Panc1 (cell line): Measurements from ENCODE around the gene MAD1L1.

Experiments
- POLR2AphosphoS5 ChIP-seq: IDR thresholded peaks from 2 replicates; pipeline ENCODE4 v1.6.1; 2012; ENCODE audit warnings: mild to moderate bottlenecking, low read depth, low read length, moderate library complexity
- SIN3A ChIP-seq: IDR thresholded peaks from 2 replicates; pipeline ENCODE4 v1.6.1; 2012; ENCODE audit warnings: low read depth, mild to moderate bottlenecking, low read length, moderate library complexity, borderline replicate concordance; ENCODE audit not compliant: insufficient read depth
- TCF7L2 ChIP-seq: IDR thresholded peaks from 2 replicates; pipeline ENCODE4 v1.6.1; 2011; ENCODE audit warnings: mild to moderate bottlenecking, low read depth, low read length, inconsistent platforms
- TF ChIP-seq, protein P1 (sequence below): fragments of 450-650 bp; IDR thresholded peaks from 2 replicates; pipeline ENCODE4 v1.5.1; 2017; ENCODE audit warnings: mild to moderate bottlenecking
- TF ChIP-seq, protein P2 (sequence below), 2 experiments: IDR thresholded peaks; 2 replicates each; pipeline ENCODE4 v1.6.1; 2011 to 2012; ENCODE audit warnings: low read depth in 2 of 2, control low read depth in 1 of 2, low read length in 1 of 2, mild to moderate bottlenecking in 1 of 2, moderate library complexity in 1 of 2; ENCODE audit not compliant: insufficient read depth in 1 of 2

DNA sequence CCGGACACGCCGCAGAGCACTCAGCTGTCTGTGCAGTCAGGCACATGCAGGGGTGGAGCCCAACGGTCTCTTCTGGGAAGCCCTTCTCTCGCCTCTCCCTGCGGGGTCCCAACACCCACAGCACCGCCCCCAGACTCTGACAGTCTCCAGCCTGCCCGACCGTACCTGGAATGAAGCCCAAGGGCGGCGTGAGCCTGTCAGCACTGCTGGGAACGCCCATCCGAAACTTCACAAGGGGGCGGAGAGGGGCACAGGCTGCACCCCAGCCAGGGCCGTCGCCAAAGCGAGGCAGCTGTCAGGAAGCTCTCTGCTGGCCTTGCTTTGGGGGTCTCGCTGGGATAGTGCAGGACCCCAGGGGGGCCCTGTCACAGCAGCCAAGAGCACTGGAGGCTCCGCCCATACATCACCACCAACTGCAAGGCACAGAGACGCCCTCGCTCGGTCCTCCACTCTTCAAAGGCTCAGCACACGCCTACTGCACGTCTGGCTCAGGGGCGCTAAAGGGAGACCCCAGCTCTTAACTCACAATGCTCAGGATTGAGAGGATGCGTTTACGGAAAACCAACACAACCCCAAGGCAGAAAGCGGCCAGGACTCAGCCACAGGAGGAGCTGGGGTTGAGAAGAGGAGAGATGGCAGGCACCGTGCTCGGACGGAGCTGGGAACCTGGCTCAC, 30.9 kb downstream of the MAD1L1 start:
- TF ChIP-seq, protein P1, sequence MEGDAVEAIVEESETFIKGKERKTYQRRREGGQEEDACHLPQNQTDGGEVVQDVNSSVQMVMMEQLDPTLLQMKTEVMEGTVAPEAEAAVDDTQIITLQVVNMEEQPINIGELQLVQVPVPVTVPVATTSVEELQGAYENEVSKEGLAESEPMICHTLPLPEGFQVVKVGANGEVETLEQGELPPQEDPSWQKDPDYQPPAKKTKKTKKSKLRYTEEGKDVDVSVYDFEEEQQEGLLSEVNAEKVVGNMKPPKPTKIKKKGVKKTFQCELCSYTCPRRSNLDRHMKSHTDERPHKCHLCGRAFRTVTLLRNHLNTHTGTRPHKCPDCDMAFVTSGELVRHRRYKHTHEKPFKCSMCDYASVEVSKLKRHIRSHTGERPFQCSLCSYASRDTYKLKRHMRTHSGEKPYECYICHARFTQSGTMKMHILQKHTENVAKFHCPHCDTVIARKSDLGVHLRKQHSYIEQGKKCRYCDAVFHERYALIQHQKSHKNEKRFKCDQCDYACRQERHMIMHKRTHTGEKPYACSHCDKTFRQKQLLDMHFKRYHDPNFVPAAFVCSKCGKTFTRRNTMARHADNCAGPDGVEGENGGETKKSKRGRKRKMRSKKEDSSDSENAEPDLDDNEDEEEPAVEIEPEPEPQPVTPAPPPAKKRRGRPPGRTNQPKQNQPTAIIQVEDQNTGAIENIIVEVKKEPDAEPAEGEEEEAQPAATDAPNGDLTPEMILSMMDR = no peak
- TF ChIP-seq POLR2AphosphoS5 (no peak), SIN3A (no peak), TCF7L2 (no peak)
- TF ChIP-seq, protein P2, sequence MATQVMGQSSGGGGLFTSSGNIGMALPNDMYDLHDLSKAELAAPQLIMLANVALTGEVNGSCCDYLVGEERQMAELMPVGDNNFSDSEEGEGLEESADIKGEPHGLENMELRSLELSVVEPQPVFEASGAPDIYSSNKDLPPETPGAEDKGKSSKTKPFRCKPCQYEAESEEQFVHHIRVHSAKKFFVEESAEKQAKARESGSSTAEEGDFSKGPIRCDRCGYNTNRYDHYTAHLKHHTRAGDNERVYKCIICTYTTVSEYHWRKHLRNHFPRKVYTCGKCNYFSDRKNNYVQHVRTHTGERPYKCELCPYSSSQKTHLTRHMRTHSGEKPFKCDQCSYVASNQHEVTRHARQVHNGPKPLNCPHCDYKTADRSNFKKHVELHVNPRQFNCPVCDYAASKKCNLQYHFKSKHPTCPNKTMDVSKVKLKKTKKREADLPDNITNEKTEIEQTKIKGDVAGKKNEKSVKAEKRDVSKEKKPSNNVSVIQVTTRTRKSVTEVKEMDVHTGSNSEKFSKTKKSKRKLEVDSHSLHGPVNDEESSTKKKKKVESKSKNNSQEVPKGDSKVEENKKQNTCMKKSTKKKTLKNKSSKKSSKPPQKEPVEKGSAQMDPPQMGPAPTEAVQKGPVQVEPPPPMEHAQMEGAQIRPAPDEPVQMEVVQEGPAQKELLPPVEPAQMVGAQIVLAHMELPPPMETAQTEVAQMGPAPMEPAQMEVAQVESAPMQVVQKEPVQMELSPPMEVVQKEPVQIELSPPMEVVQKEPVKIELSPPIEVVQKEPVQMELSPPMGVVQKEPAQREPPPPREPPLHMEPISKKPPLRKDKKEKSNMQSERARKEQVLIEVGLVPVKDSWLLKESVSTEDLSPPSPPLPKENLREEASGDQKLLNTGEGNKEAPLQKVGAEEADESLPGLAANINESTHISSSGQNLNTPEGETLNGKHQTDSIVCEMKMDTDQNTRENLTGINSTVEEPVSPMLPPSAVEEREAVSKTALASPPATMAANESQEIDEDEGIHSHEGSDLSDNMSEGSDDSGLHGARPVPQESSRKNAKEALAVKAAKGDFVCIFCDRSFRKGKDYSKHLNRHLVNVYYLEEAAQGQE (IDR thresholded peaks at IDR 0.05; ENCODE audit: insufficient read depth in 1 of 2, low read depth in 2 of 2, low read length in 1 of 2) = no peak
